Endothelial cell of umbilical vein (primary cell): Measurements from ENCODE around the gene PFDN6. TPM values are rescaled to one million over a fixed set of nuclear protein-coding genes. Genes with fewer than 3 reads are reported as not detected.

Source experiments
- BruUV-seq: library from RNA; stranded (reverse); fragments of 400-500 nt; replicated peaks from 2 replicates; lab custom pipeline; 2021; lab: Mats Ljungman, UMichigan
- CTCF ChIA-PET: fragments of 300-600, 350-600 bp; sonication (Branson Sonifier 250); formaldehyde crosslinking; loops from one replicate; lab custom pipeline; 2021; ENCODE audit warnings: antibody characterized with exemption, inconsistent platforms; lab: Charles Lee
- POLR2A ChIA-PET: fragments of 300-600, 350-600 bp; sonication (Branson Sonifier 250); formaldehyde crosslinking; loops from one replicate; lab custom pipeline; 2021; ENCODE audit warnings: antibody characterized with exemption, inconsistent platforms; lab: Charles Lee
- DNase-seq: peaks from one replicate; pipeline ENCODE4 v3.0.0-alpha.2; 2011; ENCODE audit warnings: low read depth, low spot score
- FAIRE-seq: peaks from 2 replicates; lab custom pipeline; 2011; peaks lifted over from hg19 to GRCh38; lab: Jason Lieb, UNC
- H2AFZ ChIP-seq: 2 replicates; pipeline ENCODE4 v1.6.0; 2012; ENCODE audit warnings: low read depth, low read length, control low read depth, inconsistent platforms
- H3K27ac ChIP-seq: 2 replicates; pipeline ENCODE4 v1.5.1; 2011; ENCODE audit warnings: low read depth, mild to moderate bottlenecking, control low read depth, low read length, moderate library complexity; ENCODE audit not compliant: insufficient read depth
- H3K27me3 ChIP-seq, 2 experiments: 2 replicates each; pipeline versions ENCODE4 v1.6.0 to v1.6.1; 2011; ENCODE audit warnings: low read length in 2 of 2, mixed read lengths in 1 of 2; ENCODE audit not compliant: control insufficient read depth in 2 of 2, insufficient read depth in 2 of 2
- H3K36me3 ChIP-seq, 2 experiments: 2 replicates in 1 of 2; 3 replicates in 1 of 2; pipeline ENCODE4 v1.5.1; 2011; ENCODE audit warnings: low read length in 2 of 2, mild to moderate bottlenecking in 1 of 2, moderate library complexity in 1 of 2; ENCODE audit not compliant: control insufficient read depth in 2 of 2, insufficient read depth in 2 of 2; ENCODE audit errors: extremely low read depth in 1 of 2
- H3K4me1 ChIP-seq: 3 replicates; pipeline ENCODE4 v1.5.1; 2011; ENCODE audit warnings: mild to moderate bottlenecking, low read length; ENCODE audit not compliant: control insufficient read depth, insufficient read depth; ENCODE audit errors: extremely low read depth
- H3K4me2 ChIP-seq: 2 replicates; pipeline ENCODE4 v1.6.1; 2011; ENCODE audit warnings: low read length, control low read depth, mixed read lengths; ENCODE audit not compliant: insufficient read depth
- H3K4me3 ChIP-seq, 3 experiments: fragments of 200-600 bp in 1 of 3; sonication (generic), shearing (Covaris generic) in 1 of 3; replicated peaks in 1 of 3; 2 replicates each; pipeline ENCODE4 v1.5.1; 2011 to 2016; ENCODE audit warnings: control low read depth in 3 of 3, low read length in 3 of 3, mild to moderate bottlenecking in 2 of 3, inconsistent platforms in 1 of 3, low read depth in 1 of 3, moderate library complexity in 1 of 3; ENCODE audit not compliant: insufficient read depth in 1 of 3
- H3K79me2 ChIP-seq: 2 replicates; pipeline ENCODE4 v1.6.0; 2012; ENCODE audit warnings: low read length, inconsistent platforms; ENCODE audit not compliant: control insufficient read depth, insufficient read depth
- H3K9ac ChIP-seq: replicated peaks from 2 replicates; pipeline ENCODE3; 2011; ENCODE audit warnings: low read length, control low read depth; ENCODE audit not compliant: insufficient read depth; ENCODE audit errors: extremely low read depth
- H3K9me1 ChIP-seq: replicated peaks from 3 replicates; pipeline ENCODE4 v1.6.0; 2011; ENCODE audit warnings: mild to moderate bottlenecking, low read length; ENCODE audit not compliant: control insufficient read depth, insufficient read depth; ENCODE audit errors: extremely low read depth
- H3K9me3 ChIP-seq: replicated peaks from 2 replicates; pipeline ENCODE4 v1.5.1; 2012; ENCODE audit warnings: low read length, inconsistent platforms; ENCODE audit not compliant: control insufficient read depth, insufficient read depth
- H4K20me1 ChIP-seq: replicated peaks from 2 replicates; pipeline ENCODE3; 2011; ENCODE audit warnings: mild to moderate bottlenecking, low read length; ENCODE audit not compliant: control insufficient read depth, insufficient read depth; ENCODE audit errors: extremely low read depth
- EZH2 ChIP-seq: IDR thresholded peaks from 2 replicates; pipeline ENCODE4 v1.6.1; 2012; ENCODE audit warnings: borderline replicate concordance, low read depth, mild to moderate bottlenecking, moderate library complexity, low read length, inconsistent platforms; ENCODE audit not compliant: severe bottlenecking
- FOS ChIP-seq: IDR thresholded peaks from 2 replicates; pipeline ENCODE4 v1.6.1; 2011; ENCODE audit warnings: mild to moderate bottlenecking, low read length, moderate library complexity, borderline replicate concordance; ENCODE audit not compliant: insufficient read depth
- GATA2 ChIP-seq: IDR thresholded peaks from 2 replicates; pipeline ENCODE4 v1.7.0; 2011; ENCODE audit warnings: low read depth, mild to moderate bottlenecking, moderate library complexity, mixed read lengths, low read length; ENCODE audit not compliant: insufficient read length, insufficient read depth
- JUN ChIP-seq: IDR thresholded peaks from 2 replicates; pipeline ENCODE4 v1.6.1; 2011; ENCODE audit warnings: borderline replicate concordance, low read depth; ENCODE audit not compliant: insufficient read length, insufficient read depth
- MYC ChIP-seq: IDR thresholded peaks from one replicate; pipeline ENCODE4 v1.6.1; 2011; ENCODE audit warnings: mild to moderate bottlenecking, low read depth, low read length
- POLR2A ChIP-seq: IDR thresholded peaks from 2 replicates; pipeline ENCODE4 v1.6.1; 2012; ENCODE audit warnings: low read depth, mild to moderate bottlenecking, control low read depth, low read length
- POLR2AphosphoS5 ChIP-seq: IDR thresholded peaks from 2 replicates; pipeline ENCODE4 v1.6.1; 2012; ENCODE audit warnings: low read depth, mild to moderate bottlenecking, control low read depth, low read length, moderate library complexity; ENCODE audit not compliant: insufficient read depth
- dilution Hi-C: fragments of 300-500 bp; cut with MboI; formaldehyde crosslinking; loops from one replicate; pipeline ENCODE4 v1.15.0; 2019; ENCODE audit warnings: low sequenced_read_pairs; ENCODE audit not compliant: extremely low pct_ligation_motif_present
- intact Hi-C: fragments of 100-400 bp; cut with micrococcal nuclease; formaldehyde crosslinking; loops from one replicate; pipeline ENCODE4 v1.10.0; 2022
- polyA plus RNA-seq, 4 experiments: library from polyadenylated mRNA; depleted of rRNA in 3 of 4; stranded (reverse) in 3 of 4; unstranded in 1 of 4; fragments of >200 nt; gene quantifications; 2 replicates each; pipeline versions ENCODE4 v1.2.1 to v1.2.3, GENCODE V29; 2011 to 2012; ENCODE audit warnings: missing spikeins in 1 of 4
- total RNA-seq: library from RNA; stranded (reverse); gene quantifications from 2 replicates; pipeline ENCODE4 v1.2.3, GENCODE V29; 2021
- TF ChIP-seq, protein P1 (sequence below): IDR thresholded peaks from 2 replicates; pipeline ENCODE4 v1.6.1; 2011; ENCODE audit not compliant: insufficient read depth, insufficient read length
- TF ChIP-seq, protein P2 (sequence below), 2 donors: IDR thresholded peaks; 1 replicate in 1 of 2; 2 replicates in 1 of 2; pipeline ENCODE4 v1.5.1; 2011; ENCODE audit warnings: low read length in 2 of 2, mild to moderate bottlenecking in 2 of 2, moderate library complexity in 2 of 2, control low read depth in 1 of 2, inconsistent platforms in 1 of 2, low read depth in 1 of 2; ENCODE audit not compliant: insufficient read depth in 1 of 2; ENCODE audit errors: extremely low read depth in 1 of 2

The PFDN6 gene
- total and polyA plus RNA-seq, 2 donors (not counting 3 experiments of a cell fraction or from before 2014, with no cell fraction given) = 31.0 to 63.5 TPM

DNA sequence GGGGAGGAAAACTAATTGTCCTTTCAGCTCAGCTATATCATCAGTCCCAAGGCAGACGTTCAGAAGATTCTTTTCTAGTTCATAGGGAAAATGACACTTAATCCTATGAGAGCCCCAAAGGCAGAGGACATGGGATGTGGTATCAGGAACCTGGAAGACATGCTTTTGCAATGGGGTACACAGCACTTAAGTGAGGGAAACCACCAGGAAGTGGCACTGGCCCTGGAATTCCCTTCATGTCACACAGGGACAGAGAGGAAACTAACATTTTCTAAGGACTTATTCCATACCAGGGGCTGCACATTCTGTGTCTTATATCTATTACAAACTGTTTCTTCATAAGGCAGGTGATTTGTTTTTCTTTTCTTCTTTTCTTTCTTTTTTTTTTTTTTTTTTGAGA, 45.9 kb upstream of the PFDN6 start:
- no TSS peak for BruUV-seq
- Histone ChIP-seq H3K36me3 (no peaks in the 10 kb centered on the region), H3K27me3 (peaks cover 17 to 20% of the 10 kb centered on the region in 2 experiments), H3K9ac (no peak overlapping the region), H2AFZ (no peak overlapping the region), H3K9me3 (no peaks in the 10 kb centered on the region), H3K4me2 (no peak overlapping the region), H4K20me1 (no peaks in the 10 kb centered on the region), H3K4me1 (peaks cover 5% of the 10 kb centered on the region), H3K9me1 (no peaks in the 10 kb centered on the region), H3K4me3 (no peak overlapping the region), H3K79me2 (no peaks in the 10 kb centered on the region), H3K27ac (no peak overlapping the region)
- no peak for DNase-seq
- no peak for FAIRE-seq
- CTCF ChIA-PET = interaction anchor here (1.4 to 1.6 kb wide), 2 partner anchors 118 to 259 kb away, joined by 3 to 4 read pairs; no protein-coding TSS in a partner anchor
- no peak for TF ChIP-seq EZH2
- TF ChIP-seq JUN = no peak
- no peak for TF ChIP-seq POLR2A
- TF ChIP-seq, protein P1, sequence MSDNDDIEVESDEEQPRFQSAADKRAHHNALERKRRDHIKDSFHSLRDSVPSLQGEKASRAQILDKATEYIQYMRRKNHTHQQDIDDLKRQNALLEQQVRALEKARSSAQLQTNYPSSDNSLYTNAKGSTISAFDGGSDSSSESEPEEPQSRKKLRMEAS = no peak
- TF ChIP-seq, protein P2, sequence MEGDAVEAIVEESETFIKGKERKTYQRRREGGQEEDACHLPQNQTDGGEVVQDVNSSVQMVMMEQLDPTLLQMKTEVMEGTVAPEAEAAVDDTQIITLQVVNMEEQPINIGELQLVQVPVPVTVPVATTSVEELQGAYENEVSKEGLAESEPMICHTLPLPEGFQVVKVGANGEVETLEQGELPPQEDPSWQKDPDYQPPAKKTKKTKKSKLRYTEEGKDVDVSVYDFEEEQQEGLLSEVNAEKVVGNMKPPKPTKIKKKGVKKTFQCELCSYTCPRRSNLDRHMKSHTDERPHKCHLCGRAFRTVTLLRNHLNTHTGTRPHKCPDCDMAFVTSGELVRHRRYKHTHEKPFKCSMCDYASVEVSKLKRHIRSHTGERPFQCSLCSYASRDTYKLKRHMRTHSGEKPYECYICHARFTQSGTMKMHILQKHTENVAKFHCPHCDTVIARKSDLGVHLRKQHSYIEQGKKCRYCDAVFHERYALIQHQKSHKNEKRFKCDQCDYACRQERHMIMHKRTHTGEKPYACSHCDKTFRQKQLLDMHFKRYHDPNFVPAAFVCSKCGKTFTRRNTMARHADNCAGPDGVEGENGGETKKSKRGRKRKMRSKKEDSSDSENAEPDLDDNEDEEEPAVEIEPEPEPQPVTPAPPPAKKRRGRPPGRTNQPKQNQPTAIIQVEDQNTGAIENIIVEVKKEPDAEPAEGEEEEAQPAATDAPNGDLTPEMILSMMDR (IDR thresholded peaks at IDR 0.05; ENCODE audit: extremely low read depth in 1 of 2, insufficient read depth in 1 of 2, low read depth in 1 of 2, low read length in 2 of 2) = no peak
- TF ChIP-seq POLR2AphosphoS5 = no peak
- TF ChIP-seq MYC = no peak
- TF ChIP-seq FOS = no peak
- no peak for TF ChIP-seq GATA2
- intact Hi-C loops = loop anchor here (10.0 kb wide), 1 partner anchor 359 kb away; no protein-coding TSS in a partner anchor
- dilution Hi-C loops = no loop called here
- POLR2A ChIA-PET = interaction anchor here (0.7 kb wide), 1 partner anchor 127 kb away, joined by 3 read pairs; no protein-coding TSS in a partner anchor
